GM23338 (cell line): Measurements from ENCODE around the gene CDH15. TPM values are rescaled to one million over a fixed set of nuclear protein-coding genes. Genes with fewer than 3 reads are reported as not detected.
A peak's percentile ranks its signal among the peaks of the same experiment; 100 is the strongest.

Experiments used
- ATAC-seq: fragments of 200-7000 bp; cut with Tn5 transposase; 3 replicates; pipeline ENCODE4 v1.9.1; 2020
- DNase-seq: peaks from one replicate; pipeline ENCODE4 v3.0.0-alpha.2; 2015; ENCODE audit warnings: low spot score
- H2AFZ ChIP-seq: fragments of 200-600 bp; sonication (generic); 2 replicates; pipeline ENCODE4 v1.8.0; 2016; ENCODE audit warnings: antibody characterized with exemption, mild to moderate bottlenecking, moderate library complexity
- H3F3A ChIP-seq: fragments of 200-600 bp; sonication (generic); replicated peaks from 2 replicates; pipeline ENCODE4 v1.8.0; 2017; ENCODE audit warnings: antibody characterized with exemption, mixed run types, low read depth
- H3K27ac ChIP-seq: fragments of 200-600 bp; sonication (generic); 2 replicates; pipeline ENCODE4 v1.6.1; 2016; ENCODE audit warnings: low read depth
- H3K27me3 ChIP-seq: fragments of 200-600 bp; sonication (generic); 2 replicates; pipeline ENCODE4 v1.8.0; 2016; ENCODE audit warnings: mild to moderate bottlenecking, mixed run types, moderate library complexity; ENCODE audit not compliant: insufficient read depth
- H3K36me3 ChIP-seq: fragments of 200-600 bp; sonication (generic); 2 replicates; pipeline ENCODE4 v1.8.0; 2016; ENCODE audit warnings: mild to moderate bottlenecking; ENCODE audit not compliant: insufficient read depth
- H3K4me1 ChIP-seq: fragments of 200-600 bp; sonication (generic); 2 replicates; pipeline ENCODE4 v1.8.0; 2016; ENCODE audit warnings: mild to moderate bottlenecking, moderate library complexity; ENCODE audit not compliant: insufficient read depth
- H3K4me2 ChIP-seq: fragments of 200-600 bp; sonication (generic); 2 replicates; pipeline ENCODE4 v1.7.1; 2017; ENCODE audit warnings: mixed run types
- H3K4me3 ChIP-seq: fragments of 200-600 bp; sonication (generic); 2 replicates; pipeline ENCODE4 v1.6.1; 2016; ENCODE audit warnings: mixed run types
- H3K79me2 ChIP-seq: fragments of 200-600 bp; sonication (generic); replicated peaks from 2 replicates; pipeline ENCODE4 v1.8.0; 2017; ENCODE audit warnings: mild to moderate bottlenecking; ENCODE audit not compliant: insufficient read depth
- H3K9me2 ChIP-seq: fragments of 200-600 bp; sonication (generic); 2 replicates; pipeline ENCODE4 v1.8.0; 2017; ENCODE audit not compliant: insufficient read depth
- H4K20me1 ChIP-seq: fragments of 200-600 bp; sonication (generic); replicated peaks from 2 replicates; pipeline ENCODE4 v1.8.0; 2017; ENCODE audit warnings: mild to moderate bottlenecking; ENCODE audit not compliant: insufficient read depth
- H3K27ac Mint-ChIP-seq: 2 replicates; pipeline ENCODE4 v1.8.0; 2020; ENCODE audit warnings: inconsistent platforms, mild to moderate bottlenecking, moderate library complexity, mixed read lengths
- H3K27me3 Mint-ChIP-seq: 3 replicates; pipeline ENCODE4 v1.8.0; 2022; ENCODE audit warnings: low read depth, mild to moderate bottlenecking, moderate library complexity, mixed read lengths, inconsistent platforms; ENCODE audit not compliant: insufficient read depth, poor library complexity
- H3K36me3 Mint-ChIP-seq: 3 replicates; pipeline ENCODE4 v1.8.0; 2021; ENCODE audit warnings: low read depth, mild to moderate bottlenecking, inconsistent platforms, moderate library complexity, mixed read lengths
- H3K4me1 Mint-ChIP-seq: 3 replicates; pipeline ENCODE4 v1.8.0; 2020; ENCODE audit warnings: mild to moderate bottlenecking, inconsistent platforms, mixed read lengths
- H3K4me3 Mint-ChIP-seq: 3 replicates; pipeline ENCODE4 v1.8.0; 2021; ENCODE audit warnings: moderate library complexity, mild to moderate bottlenecking, inconsistent platforms, mixed read lengths
- H3K9me3 Mint-ChIP-seq: 3 replicates; pipeline ENCODE4 v1.8.0; 2020; ENCODE audit warnings: moderate library complexity, mild to moderate bottlenecking, inconsistent platforms, mixed read lengths
- CREB1 ChIP-seq: fragments of 250-450 bp; sonication (Bioruptor Pico); IDR thresholded peaks from 2 replicates; pipeline ENCODE4 v1.5.0; 2020; ENCODE audit warnings: low read depth, mild to moderate bottlenecking, moderate library complexity
- CTCF ChIP-seq, 2 experiments: fragments of 200-600 bp in 1 of 2; sonication (generic) in 1 of 2; conservative IDR thresholded peaks; 2 replicates each; pipeline versions ENCODE4 v1.5.1 to v1.6.1; 2016 to 2017; ENCODE audit warnings: antibody characterized with exemption in 2 of 2, low read depth in 2 of 2, mild to moderate bottlenecking in 2 of 2, moderate library complexity in 1 of 2
- ETS1 ChIP-seq: IDR thresholded peaks from 2 replicates; pipeline ENCODE4 v1.6.1; 2016; ENCODE audit warnings: antibody characterized with exemption
- EZH2 ChIP-seq: fragments of 200-600 bp; sonication (generic); IDR thresholded peaks from one replicate; pipeline ENCODE4 v1.8.0; 2017; ENCODE audit warnings: antibody characterized with exemption, mild to moderate bottlenecking, low read depth; ENCODE audit not compliant: unreplicated experiment
- EZH2phosphoT487 ChIP-seq: fragments of 200-600 bp; sonication (generic); IDR thresholded peaks from one replicate; pipeline ENCODE4 v1.8.1; 2018; ENCODE audit warnings: antibody characterized with exemption; ENCODE audit not compliant: unreplicated experiment
- JUNB ChIP-seq: IDR thresholded peaks from one replicate; pipeline ENCODE4 v1.6.1; 2016; ENCODE audit warnings: antibody characterized with exemption; ENCODE audit not compliant: unreplicated experiment
- NANOG ChIP-seq: IDR thresholded peaks from 2 replicates; pipeline ENCODE4 v1.6.1; 2016; ENCODE audit warnings: antibody characterized with exemption, borderline replicate concordance
- POLR2AphosphoS5 ChIP-seq: IDR thresholded peaks from 2 replicates; pipeline ENCODE4 v1.6.1; 2016; ENCODE audit warnings: antibody characterized with exemption, low read depth
- STAT1 ChIP-seq: IDR thresholded peaks from one replicate; pipeline ENCODE4 v1.6.1; 2016; ENCODE audit warnings: antibody characterized with exemption; ENCODE audit not compliant: unreplicated experiment
- ZNF114 ChIP-seq: fragments of 250-450 bp; sonication (Bioruptor Pico); IDR thresholded peaks from 2 replicates; pipeline ENCODE4 v1.5.0; 2020; ENCODE audit warnings: mild to moderate bottlenecking, moderate library complexity
- ZNF331 ChIP-seq: fragments of 250-450 bp; sonication (Bioruptor Pico); IDR thresholded peaks from 2 replicates; pipeline ENCODE4 v1.5.0; 2020; ENCODE audit warnings: low read depth, mild to moderate bottlenecking, moderate library complexity
- ZNF462 ChIP-seq: fragments of 250-450 bp; sonication (Bioruptor Pico); IDR thresholded peaks from 2 replicates; pipeline ENCODE4 v1.5.0; 2020; ENCODE audit warnings: mild to moderate bottlenecking, moderate library complexity
- polyA plus RNA-seq: library from polyadenylated mRNA; unstranded; fragments of >200 nt; fragmentation: Nextera tagmentation; extraction: Ambion mirVana; gene quantifications from 2 replicates; pipeline ENCODE4 v1.2.1, GENCODE V29; 2016
- total RNA-seq: library from RNA; depleted of rRNA; stranded (reverse); fragments of >200 nt; shearing (Covaris generic); gene quantifications from 2 replicates; pipeline ENCODE4 v1.2.3, GENCODE V29; 2014

CDH15 gene
- total and polyA plus RNA-seq, 2 experiments from 2014 or later, result 0.61 to 1.0 TPM

- peaks cover 12% of the 10 kb centered on the region for H3K4me1 ChIP-seq
- DNase-seq (peak; percentile 61), ATAC-seq (no peak; the same call in 2 of the 3 replicates)
- H3K27me3 Mint-ChIP-seq, result peaks cover 14% of the 10 kb centered on the region
- H3K27ac Mint-ChIP-seq, result no peak overlapping the region
- H2AFZ ChIP-seq, result no peak overlapping the region
- no peaks in the 10 kb centered on the region for H3K79me2 ChIP-seq
- TF ChIP-seq STAT1 (no peak), ETS1 (no peak), CREB1 (CRISPR knock-in tag) (no peak), ZNF462 (CRISPR knock-in tag) (no peak), CTCF (conservative IDR thresholded peaks at IDR 0.05; ENCODE audit: low read depth in 2 of 2) (no peak), ZNF114 (CRISPR knock-in tag) (no peak), POLR2AphosphoS5 (no peak), ZNF331 (CRISPR knock-in tag) (no peak), JUNB (no peak), NANOG (no peak), EZH2 (no peak), EZH2phosphoT487 (no peak)
- no peaks in the 10 kb centered on the region for H3K27me3 ChIP-seq
- no peaks in the 10 kb centered on the region for H3F3A ChIP-seq
- no peaks in the 10 kb centered on the region for H3K36me3 ChIP-seq
- H3K9me3 Mint-ChIP-seq, result no peaks in the 10 kb centered on the region
- H3K4me3 ChIP-seq, result no peak overlapping the region
- H3K4me1 Mint-ChIP-seq, result peaks cover 13% of the 10 kb centered on the region
- no peaks in the 10 kb centered on the region for H3K36me3 Mint-ChIP-seq
- H3K4me3 Mint-ChIP-seq, result no peak overlapping the region
- H3K4me2 ChIP-seq, result peak overlapping the region; percentile 60
- H3K27ac ChIP-seq, result peak overlapping the region; percentile 50; the same call in 1 of the 2 replicates
- no peaks in the 10 kb centered on the region for H3K9me2 ChIP-seq
- H4K20me1 ChIP-seq, result no peaks in the 10 kb centered on the region
Observed at GRCh38 chr16:89174055-89174827, 2.7 kb downstream of the CDH15 start.
